ENCODE data around the gene DNAJA1.

The DNAJA1 gene

DNA sequence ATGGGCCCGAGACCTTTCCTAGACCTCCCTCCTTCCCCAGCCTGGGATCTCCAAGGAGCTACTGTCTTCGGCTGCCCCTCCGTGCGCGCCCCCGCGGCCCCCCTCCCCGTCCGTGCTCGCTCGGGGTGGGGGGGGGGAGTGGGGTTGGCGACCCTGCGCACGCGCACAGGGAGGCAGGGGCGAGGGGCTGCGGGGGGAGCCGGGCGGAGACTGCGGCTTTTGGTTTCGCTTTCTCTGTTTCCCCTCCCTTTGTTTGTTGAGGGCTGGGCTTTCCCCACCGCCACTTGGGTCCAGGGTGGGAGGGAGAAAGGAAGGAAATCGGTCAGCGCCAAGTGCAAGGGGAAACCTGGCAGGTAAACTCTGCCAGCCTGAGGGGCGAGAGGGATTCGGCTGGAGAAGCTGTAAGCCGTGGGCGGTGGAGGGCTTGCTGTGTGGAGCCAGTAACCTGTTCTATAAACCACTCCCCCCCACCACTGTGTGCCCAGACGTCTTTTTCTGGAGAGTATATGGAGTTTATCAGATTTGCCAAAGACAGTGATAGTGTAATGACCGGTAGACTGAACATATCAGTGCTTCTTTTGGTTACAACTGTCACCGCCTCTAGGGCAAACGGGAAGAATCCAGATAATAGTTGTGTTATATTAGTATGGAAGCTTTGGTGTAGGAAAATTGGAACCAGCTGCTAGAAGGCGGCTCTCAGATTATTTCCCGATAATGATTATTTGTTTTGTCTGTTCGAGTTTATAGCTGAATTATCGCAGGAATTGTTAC, 684 bp downstream of the DNAJA1 start:
- peak; percentile 48 to 70 for DNase-seq (ENCODE audit: low read depth in 2 of 2, low spot score in 1 of 2)

DNA sequence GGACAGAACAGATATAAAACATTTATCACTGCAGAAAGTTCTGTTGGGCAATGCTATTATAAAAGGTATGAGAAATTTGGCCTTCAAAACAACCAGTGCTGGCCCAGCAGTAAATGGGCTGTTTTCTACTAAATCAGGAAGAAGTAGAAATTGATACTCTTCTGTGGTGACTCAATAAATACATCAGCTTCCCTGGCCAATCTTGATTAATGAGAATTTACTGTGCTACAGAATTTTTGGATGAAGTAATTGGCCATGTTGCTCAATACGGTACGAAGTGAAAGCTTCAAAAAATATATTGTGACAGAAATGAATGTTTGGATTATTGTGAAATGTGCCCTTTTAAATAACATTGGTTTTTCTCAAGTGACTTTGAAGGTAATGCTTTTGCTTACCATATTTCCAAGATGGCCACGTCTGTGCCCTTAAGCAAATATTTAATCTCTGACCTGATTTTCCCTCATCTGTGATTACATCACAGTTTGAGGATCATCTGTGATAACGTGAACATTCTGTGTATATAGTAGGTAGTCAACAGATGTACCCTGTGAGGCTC, 4.2 kb downstream of the DNAJA1 start:
- DNase-seq (ENCODE audit: low read depth in 2 of 2, low spot score in 1 of 2), result no peak

DNA sequence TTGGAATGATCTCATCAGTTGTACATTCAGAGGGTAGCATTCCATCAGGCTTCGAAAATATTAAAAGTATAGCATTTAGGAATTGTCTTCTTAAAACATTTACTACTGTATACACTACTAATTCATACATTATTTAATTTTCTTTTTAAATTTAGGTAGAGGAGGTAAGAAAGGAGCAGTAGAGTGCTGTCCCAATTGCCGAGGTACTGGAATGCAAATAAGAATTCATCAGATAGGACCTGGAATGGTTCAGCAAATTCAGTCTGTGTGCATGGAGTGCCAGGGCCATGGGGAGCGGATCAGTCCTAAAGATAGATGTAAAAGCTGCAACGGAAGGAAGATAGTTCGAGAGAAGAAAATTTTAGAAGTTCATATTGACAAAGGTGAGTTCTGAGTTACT, 5.2 kb downstream of the DNAJA1 start:
- DNase-seq (ENCODE audit: low read depth in 2 of 2, low spot score in 1 of 2), result no peak

DNA sequence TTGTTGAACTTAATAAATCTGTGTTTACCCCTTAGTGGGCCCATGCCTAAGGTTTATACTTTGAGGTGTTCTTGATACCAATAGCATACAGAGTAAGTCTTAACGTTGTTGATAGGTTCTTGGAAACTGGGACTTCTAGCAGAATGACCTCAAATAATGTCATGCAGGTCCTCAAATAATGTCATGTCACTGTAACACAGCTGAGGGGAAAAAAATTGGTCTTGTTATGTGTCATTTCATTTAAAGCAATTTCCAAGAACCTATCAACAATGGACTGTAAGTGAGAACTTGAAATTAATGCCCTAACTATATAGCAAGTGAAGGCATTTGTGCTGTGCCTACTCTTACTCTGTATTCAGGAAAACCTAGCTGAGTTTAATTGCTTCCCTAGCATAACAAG, 7.2 kb downstream of the DNAJA1 start:
- DNase-seq (ENCODE audit: low read depth in 2 of 2, low spot score in 1 of 2), result no peak

DNA sequence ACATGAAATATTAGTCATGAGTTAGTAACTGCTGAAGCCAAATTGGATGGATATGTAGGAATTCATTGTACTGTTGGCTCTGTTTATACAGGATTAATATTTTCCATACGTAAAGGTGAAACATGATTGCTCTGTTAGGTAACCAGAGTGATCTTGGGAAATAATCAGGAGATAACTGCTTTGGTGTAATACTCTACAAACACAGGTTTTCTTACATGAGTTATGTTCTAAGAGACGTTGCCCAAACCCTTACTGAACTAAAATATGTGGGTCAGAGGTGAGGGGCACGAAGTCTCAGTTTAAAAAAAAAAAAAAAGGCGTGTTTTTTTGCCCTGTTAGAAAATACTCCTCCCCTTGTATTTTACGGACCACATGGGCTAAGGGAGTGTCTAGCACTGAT, 7.8 kb downstream of the DNAJA1 start:
- DNase-seq (ENCODE audit: low read depth in 2 of 2, low spot score in 1 of 2), result no peak

DNA sequence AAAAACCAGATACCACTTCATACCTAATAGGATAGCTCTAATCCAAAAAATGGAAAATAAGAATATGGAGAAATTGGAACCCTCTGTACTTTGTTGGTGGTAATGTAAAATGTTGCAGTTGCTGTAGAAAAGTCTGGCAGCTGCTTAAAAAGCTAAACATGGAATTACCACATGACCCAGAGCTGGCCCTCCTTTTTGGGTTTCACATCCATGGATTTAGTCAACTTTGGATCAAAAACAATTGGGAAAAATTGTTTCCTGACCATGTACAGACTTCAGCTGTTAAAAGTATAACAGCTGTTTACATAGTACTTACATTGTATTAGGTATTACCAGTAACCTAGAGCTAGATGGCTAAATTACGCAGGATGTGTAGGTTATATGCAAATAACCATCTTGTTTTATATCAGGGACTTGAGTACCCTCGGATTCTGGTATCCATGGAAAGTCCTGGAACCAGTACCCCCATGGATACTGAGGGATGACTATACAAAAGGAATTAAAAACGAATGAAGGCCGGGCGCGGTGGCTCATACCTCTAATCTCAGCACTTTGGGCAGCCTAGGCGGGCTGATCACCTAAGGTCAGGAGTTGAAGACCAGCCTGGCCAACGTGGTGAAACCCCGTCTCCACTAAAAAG, 15.8 kb downstream of the DNAJA1 start:
- DNase-seq (ENCODE audit: low read depth in 2 of 2, low spot score in 1 of 2), result no peak

- DNase-seq (ENCODE audit: low read depth in 2 of 2, low spot score in 1 of 2), result no peak
Observed at GRCh38 chr9:33041432-33042188, 16.5 kb downstream of the DNAJA1 start.

DNA sequence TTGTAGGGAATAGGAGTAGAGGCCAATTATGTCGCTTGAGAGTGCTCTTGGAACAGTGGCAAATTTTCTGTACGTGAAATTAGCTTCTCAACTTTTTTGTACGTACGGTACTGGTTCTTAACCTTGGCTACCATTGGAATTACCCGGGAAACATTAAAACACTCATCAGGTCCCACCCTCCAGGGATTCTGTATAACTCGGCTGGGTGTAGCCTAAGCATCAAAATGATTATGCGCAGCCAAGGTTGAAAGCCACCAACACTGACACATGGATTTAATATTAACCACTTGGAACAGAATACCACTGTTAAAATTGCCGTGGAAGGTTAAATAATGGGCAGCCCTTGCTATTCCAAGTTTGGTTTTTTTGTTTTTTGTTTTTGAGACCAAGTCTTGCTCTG, 17.4 kb downstream of the DNAJA1 start:
- DNase-seq (ENCODE audit: low read depth in 2 of 2, low spot score in 1 of 2), result no peak

GRCh38 chr9:33043671-33044070, 18.6 kb downstream of the DNAJA1 start:
- no peak for DNase-seq (ENCODE audit: low read depth in 2 of 2, low spot score in 1 of 2)

GRCh38 chr9:33044162-33044673, 19.1 kb downstream of the DNAJA1 start:
- peak in 1 of 2 donors; percentile 7 for DNase-seq (ENCODE audit: low read depth in 2 of 2, low spot score in 1 of 2)

DNA sequence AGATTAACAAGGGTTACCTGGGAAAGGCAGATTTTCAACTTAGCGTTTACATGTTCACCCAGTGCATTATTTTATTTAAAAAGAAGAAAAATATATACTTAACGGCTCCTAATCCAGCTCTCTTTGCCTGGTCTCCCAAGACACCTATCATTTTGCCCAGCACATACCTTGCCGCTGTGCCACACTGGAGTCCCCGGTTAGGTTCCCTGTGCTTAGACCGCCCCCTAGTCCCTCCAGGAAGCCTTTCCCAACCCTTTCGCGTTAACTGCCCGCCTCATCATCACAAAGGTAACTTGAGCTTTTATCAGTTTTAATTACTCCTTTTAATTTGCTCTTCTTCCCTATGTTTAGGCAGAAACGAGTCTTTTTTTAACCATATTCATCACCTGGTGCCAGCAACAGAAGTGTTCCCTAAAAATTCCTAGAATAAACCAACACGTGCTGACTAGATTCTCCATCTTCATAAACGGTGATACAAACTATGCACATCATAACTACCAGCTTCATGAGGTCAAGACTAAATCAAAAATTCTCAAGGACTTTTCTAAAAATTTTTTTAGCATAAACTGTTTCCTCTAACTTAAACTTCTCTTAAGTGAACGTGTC, 19.7 kb downstream of the DNAJA1 start:
- no peak for DNase-seq (ENCODE audit: low read depth in 2 of 2, low spot score in 1 of 2)

DNA sequence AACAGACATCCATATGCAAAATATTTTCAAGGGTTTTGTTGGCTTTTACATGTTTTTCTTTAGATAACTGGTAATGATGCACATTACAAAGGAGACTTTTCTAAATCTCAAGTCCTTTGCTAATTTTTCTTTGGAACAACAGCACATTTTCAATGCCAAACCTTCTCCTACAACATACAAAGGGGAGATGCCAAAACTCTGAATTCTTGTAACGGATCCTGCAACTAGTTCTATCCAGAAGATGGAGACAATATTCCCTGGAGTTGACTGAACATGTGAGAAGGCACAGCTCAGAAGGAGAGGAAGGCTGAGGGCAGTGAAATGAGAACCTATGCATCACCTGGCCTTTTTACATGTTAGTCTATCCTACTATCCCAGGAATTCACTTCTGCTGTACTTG, 21.0 kb downstream of the DNAJA1 start:
- no peak for DNase-seq (ENCODE audit: low read depth in 2 of 2, low spot score in 1 of 2)

GRCh38 chr9:33048054-33048465, 23.0 kb downstream of the DNAJA1 start:
- DNase-seq (ENCODE audit: low read depth in 2 of 2, low spot score in 1 of 2), result no peak

DNA sequence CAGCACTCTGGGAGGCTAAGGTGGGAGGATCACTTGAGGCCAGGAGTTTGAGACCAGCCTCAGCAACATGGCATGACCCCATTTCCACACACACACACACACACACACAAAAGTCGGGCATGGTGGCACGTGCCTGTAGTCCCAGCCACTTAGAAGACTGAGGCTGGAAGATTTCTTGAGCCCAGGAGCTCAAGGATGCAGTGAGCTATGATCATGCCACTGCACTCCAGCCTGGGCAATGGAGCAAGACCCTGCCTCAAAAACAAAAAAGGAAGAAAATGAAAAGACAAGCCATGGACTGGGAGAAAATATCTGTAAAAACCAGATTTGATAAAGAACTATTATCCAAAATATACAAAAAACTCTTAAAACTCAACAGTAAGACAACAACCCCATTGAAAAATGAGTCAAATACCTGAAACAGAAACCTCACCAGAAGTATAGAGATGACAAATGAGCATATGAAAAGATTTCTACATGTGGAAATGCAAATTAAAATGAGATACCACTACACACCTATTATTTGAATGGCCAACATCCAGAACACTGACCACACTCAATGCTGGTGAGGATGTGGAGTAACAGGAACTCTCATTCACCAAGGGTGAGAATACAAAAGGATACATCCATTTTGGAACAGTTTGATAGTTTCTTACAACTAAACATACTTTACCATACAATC, 24.7 kb downstream of the DNAJA1 start:
- DNase-seq (ENCODE audit: low read depth in 2 of 2, low spot score in 1 of 2), result no peak

GRCh38 chr9:33051144-33051543, 26.1 kb downstream of the DNAJA1 start:
- DNase-seq (ENCODE audit: low read depth in 2 of 2, low spot score in 1 of 2), result no peak

DNA sequence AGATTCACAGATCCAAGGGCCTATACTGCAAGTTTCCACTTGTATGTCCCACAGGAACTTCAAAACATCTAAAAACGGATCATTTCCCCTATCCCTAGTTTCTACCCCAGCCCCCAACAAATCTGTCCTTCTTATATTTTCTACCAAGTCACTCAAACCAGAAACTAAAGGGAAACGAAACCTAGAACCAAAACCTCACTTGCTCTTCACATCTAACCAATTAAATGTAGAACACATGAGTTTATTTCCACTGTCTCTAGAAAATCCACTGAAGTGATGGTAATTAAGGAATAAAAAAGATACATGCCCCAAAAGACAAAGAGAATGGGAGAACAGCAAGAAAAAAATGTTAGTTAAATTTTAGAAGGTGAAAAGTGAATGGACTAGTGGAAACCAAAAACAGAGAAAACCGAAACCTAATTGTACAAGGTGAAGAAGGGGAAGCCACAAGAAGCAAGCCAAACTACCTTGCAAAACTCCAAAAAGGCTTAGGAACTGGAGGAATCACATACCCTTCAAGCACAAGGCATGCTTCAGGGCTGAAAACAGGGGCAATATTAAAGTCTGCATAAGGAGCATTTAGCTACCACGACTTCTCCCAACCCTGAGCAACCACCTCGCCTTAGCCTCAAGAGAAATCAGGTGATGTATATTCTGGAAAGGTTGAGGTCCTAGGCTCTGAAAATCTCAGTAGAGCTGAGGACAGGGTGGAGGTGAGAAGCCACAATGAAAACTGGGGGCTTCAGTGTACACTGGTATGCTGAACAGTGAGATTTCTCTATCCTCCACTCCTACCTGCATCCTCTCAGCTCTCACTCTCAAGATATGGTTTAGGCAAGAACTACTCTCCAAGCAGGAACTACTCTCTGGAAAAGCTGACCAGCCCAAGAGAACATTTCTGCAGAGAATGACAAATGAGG, 40.3 kb downstream of the DNAJA1 start:
- no peak for DNase-seq (ENCODE audit: low read depth in 2 of 2, low spot score in 1 of 2)

DNA sequence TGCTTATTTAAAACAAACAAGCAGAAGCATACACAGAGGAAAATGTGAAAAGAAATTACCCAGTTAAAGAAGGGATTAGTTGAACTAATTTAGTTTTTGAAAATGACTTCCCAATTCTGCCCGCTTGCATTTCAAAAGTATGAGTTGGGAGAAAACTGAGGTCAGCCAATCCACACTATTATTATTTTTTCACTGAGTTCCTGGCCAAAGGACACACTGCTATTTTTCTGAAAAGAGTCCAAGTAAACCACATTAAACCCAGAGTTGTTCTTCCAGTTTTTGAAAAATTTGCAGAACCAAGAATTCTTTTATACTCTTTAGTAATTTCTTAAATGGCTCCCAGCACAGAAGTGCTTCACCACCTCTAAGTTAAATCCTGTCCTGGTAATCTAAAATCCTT, 43.9 kb downstream of the DNAJA1 start:
- no peak for DNase-seq (ENCODE audit: low read depth in 2 of 2, low spot score in 1 of 2)

GRCh38 chr9:33076046-33077004, 51.3 kb downstream of the DNAJA1 start, which contains the start of gene SMU1:
SMU1 (minus strand) TSS chr9:33076674; CDS start chr9:33076608, 66 bp downstream.
- DNase-seq (ENCODE audit: low read depth in 2 of 2, low spot score in 1 of 2), result peak; percentile 81 to 87
